ENCODE data around the gene MSANTD3. TPM values are rescaled to one million over a fixed set of nuclear protein-coding genes. Genes with fewer than 3 reads are reported as not detected.

MSANTD3 gene
- total RNA-seq, 1 experiment from 2014 or later, result 25.9 TPM

DNA sequence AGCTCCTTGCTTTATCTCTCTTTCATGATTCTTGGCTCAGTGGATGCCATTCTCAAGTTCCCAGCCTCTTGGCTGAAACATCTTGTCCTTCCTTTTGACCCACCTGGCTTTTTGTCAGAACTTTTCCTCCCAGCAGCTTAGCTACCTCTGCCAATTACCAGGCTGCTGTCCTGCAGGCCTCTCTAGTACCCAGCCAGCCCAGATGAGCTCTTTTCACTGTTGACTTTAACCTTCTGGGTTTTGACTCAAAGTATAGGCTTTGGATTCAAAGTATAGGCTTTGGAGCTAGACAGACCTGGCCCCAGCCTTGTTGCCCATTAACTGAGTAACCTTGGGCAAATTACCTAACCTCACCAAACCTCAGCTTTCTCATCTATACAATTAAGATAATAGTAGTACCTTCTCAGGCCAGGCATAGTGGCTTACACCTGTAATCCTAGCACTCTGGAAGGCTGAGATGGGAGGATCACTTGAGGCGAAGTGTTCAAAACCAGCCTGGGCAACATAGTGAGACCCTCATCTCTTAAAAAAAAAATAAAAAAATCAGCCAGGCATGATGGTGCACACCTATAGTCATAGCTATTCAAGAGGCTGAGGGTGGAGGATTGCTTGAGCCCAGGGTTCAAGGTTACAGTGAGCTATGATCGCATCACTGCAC is 39.4 kb downstream of the MSANTD3 start:
- Histone ChIP-seq H3K4me1 (peaks cover 5% of the 10 kb centered on the region; the same call in 1 of the 2 replicates), H3K9me3 (no peaks in the 10 kb centered on the region), H3K36me3 (ENCODE audit: control insufficient read depth, insufficient read depth, low read length) (no peaks in the 10 kb centered on the region), H3K27me3 (replicated peaks; ENCODE audit: control insufficient read depth, insufficient read depth, low read length) (no peaks in the 10 kb centered on the region), H3K4me3 (ENCODE audit: low read depth, low read length) (no peak overlapping the region)
- Mint-ChIP-seq H3K36me3 (ENCODE audit: insufficient read depth, unreplicated experiment) (no peaks in the 10 kb centered on the region), H3K4me1 (ENCODE audit: low read depth, unreplicated experiment) (peaks cover 5% of the 10 kb centered on the region), H3K9me3 (ENCODE audit: unreplicated experiment) (no peaks in the 10 kb centered on the region), H3K27ac (ENCODE audit: unreplicated experiment) (no peak overlapping the region), H3K4me3 (ENCODE audit: unreplicated experiment) (no peak overlapping the region), H3K27me3 (ENCODE audit: insufficient read depth, unreplicated experiment) (no peaks in the 10 kb centered on the region)
- CTCF ChIA-PET, result no interaction called here
- TF ChIP-seq, protein P1, sequence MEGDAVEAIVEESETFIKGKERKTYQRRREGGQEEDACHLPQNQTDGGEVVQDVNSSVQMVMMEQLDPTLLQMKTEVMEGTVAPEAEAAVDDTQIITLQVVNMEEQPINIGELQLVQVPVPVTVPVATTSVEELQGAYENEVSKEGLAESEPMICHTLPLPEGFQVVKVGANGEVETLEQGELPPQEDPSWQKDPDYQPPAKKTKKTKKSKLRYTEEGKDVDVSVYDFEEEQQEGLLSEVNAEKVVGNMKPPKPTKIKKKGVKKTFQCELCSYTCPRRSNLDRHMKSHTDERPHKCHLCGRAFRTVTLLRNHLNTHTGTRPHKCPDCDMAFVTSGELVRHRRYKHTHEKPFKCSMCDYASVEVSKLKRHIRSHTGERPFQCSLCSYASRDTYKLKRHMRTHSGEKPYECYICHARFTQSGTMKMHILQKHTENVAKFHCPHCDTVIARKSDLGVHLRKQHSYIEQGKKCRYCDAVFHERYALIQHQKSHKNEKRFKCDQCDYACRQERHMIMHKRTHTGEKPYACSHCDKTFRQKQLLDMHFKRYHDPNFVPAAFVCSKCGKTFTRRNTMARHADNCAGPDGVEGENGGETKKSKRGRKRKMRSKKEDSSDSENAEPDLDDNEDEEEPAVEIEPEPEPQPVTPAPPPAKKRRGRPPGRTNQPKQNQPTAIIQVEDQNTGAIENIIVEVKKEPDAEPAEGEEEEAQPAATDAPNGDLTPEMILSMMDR (IDR thresholded peaks at IDR 0.05; ENCODE audit: insufficient read depth in 1 of 2, low read depth in 1 of 2, low read length in 1 of 2, severe bottlenecking in 1 of 2, unreplicated experiment in 1 of 2), result no peak
- intact Hi-C loops (cut with micrococcal nuclease; ENCODE audit: unreplicated experiment), result no loop called here
- POLR2A ChIA-PET, result no interaction called here
- DNase-seq, result no peak
- BruUV-seq (replicated peaks), result no TSS peak

DNA sequence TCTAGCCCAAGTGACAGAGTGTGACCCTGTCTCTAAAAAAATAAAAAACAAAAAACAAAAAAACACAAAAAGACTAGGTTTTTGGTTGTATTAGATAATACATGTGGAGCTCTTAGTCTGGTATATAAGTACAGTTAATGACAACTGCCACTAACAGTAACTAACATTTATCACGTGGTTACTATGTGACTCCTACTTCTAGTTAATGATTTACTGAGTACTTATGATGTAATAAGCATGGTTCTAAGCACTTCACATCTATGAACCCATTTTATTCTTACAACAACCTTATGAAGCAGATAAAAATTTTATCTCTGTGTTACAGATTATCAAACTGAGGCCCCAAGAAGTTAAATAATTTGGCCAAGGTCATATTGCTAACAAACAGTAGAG is 39.9 kb downstream of the MSANTD3 start:
- no peaks in the 10 kb centered on the region for H3K9me3 ChIP-seq
- H3K4me1 ChIP-seq, result peaks cover 5% of the 10 kb centered on the region; the same call in 1 of the 2 replicates
- BruUV-seq (replicated peaks), result no TSS peak
- H3K9me3 Mint-ChIP-seq (ENCODE audit: unreplicated experiment), result no peaks in the 10 kb centered on the region
- no peaks in the 10 kb centered on the region for H3K36me3 Mint-ChIP-seq (ENCODE audit: insufficient read depth, unreplicated experiment)
- ChIA-PET POLR2A (no interaction called here), CTCF (no interaction called here)
- TF ChIP-seq, protein P1 (IDR thresholded peaks at IDR 0.05; ENCODE audit: insufficient read depth in 1 of 2, low read depth in 1 of 2, low read length in 1 of 2, severe bottlenecking in 1 of 2, unreplicated experiment in 1 of 2), result no peak
- intact Hi-C loops (cut with micrococcal nuclease; ENCODE audit: unreplicated experiment), result no loop called here
- DNase-seq, result no peak
- H3K36me3 ChIP-seq (ENCODE audit: control insufficient read depth, insufficient read depth, low read length), result no peaks in the 10 kb centered on the region
- no peaks in the 10 kb centered on the region for H3K27me3 ChIP-seq (replicated peaks; ENCODE audit: control insufficient read depth, insufficient read depth, low read length)
- H3K4me3 Mint-ChIP-seq (ENCODE audit: unreplicated experiment), result no peak overlapping the region
- H3K27me3 Mint-ChIP-seq (ENCODE audit: insufficient read depth, unreplicated experiment), result no peaks in the 10 kb centered on the region
- H3K4me3 ChIP-seq (ENCODE audit: low read depth, low read length), result no peak overlapping the region
- H3K4me1 Mint-ChIP-seq (ENCODE audit: low read depth, unreplicated experiment), result peaks cover 5% of the 10 kb centered on the region
- H3K27ac Mint-ChIP-seq (ENCODE audit: unreplicated experiment), result no peak overlapping the region

DNA sequence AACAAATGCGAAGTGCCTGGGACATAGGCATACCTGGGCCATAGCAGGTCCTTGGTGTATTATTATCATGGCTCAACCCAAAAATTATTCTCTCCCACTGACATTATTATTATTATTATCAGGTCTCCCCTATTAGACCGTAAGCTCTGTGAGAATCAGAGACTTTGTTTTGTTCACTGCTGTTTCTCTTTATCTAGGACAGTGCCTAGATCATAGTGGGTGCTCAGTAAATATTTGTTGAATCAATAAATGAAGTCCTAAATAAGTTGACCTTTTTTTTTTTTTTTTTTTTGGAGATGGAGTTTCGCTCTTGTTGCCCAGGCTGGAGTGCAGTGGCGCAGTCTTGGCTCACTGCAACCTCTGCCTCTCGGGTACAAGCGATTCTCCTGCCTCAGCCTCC is 41.1 kb downstream of the MSANTD3 start:
- Histone ChIP-seq H3K27me3 (replicated peaks; ENCODE audit: control insufficient read depth, insufficient read depth, low read length) (no peaks in the 10 kb centered on the region), H3K36me3 (ENCODE audit: control insufficient read depth, insufficient read depth, low read length) (no peaks in the 10 kb centered on the region), H3K9me3 (no peaks in the 10 kb centered on the region), H3K4me1 (peaks cover 5% of the 10 kb centered on the region; the same call in 1 of the 2 replicates), H3K4me3 (ENCODE audit: low read depth, low read length) (no peak overlapping the region)
- peaks cover 5% of the 10 kb centered on the region for H3K4me1 Mint-ChIP-seq (ENCODE audit: low read depth, unreplicated experiment)
- ChIA-PET POLR2A (no interaction called here), CTCF (interaction anchor here (0.7 kb wide), 1 partner anchor 139 kb away, joined by 6 read pairs; no protein-coding TSS in a partner anchor)
- BruUV-seq (replicated peaks), result no TSS peak
- H3K36me3 Mint-ChIP-seq (ENCODE audit: insufficient read depth, unreplicated experiment), result no peaks in the 10 kb centered on the region
- no peaks in the 10 kb centered on the region for H3K27me3 Mint-ChIP-seq (ENCODE audit: insufficient read depth, unreplicated experiment)
- H3K4me3 Mint-ChIP-seq (ENCODE audit: unreplicated experiment), result no peak overlapping the region
- TF ChIP-seq, protein P1 (IDR thresholded peaks at IDR 0.05; ENCODE audit: insufficient read depth in 1 of 2, low read depth in 1 of 2, low read length in 1 of 2, severe bottlenecking in 1 of 2, unreplicated experiment in 1 of 2), result no peak
- no peak overlapping the region for H3K27ac Mint-ChIP-seq (ENCODE audit: unreplicated experiment)
- H3K9me3 Mint-ChIP-seq (ENCODE audit: unreplicated experiment), result no peaks in the 10 kb centered on the region
- intact Hi-C loops (cut with micrococcal nuclease; ENCODE audit: unreplicated experiment), result no loop called here
- no peak for DNase-seq

Measured in Caco-2 (cell line).